GM21390 (cell line): ENCODE results near the gene SLC38A10.

Source experiments
- ATAC-seq: cut with Tn5 transposase; IDR thresholded peaks from one replicate; pipeline ENCODE4 v1.9.1; 2021; ENCODE audit not compliant: unreplicated experiment

SLC38A10 gene

DNA sequence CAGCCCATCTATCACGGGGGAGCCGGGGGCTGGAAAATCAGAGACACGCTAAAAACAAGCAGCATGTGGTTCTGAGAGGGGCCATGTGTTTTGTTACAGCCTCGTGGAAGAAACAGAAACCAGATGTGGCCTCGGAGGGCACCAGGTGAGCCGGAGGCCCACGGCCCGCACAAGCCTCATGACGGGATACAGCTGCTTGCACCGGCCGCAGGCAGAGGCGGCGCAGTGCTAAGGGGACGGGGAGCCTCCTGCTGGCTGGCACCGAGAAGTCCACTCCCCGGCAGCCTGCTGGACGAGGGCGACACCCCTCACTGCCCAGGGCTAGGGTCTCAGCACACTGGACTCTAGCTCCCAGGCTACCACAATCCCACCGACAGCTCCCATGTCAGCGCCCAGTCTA lies 36.8 kb downstream of the SLC38A10 start:
- no peak for ATAC-seq

DNA sequence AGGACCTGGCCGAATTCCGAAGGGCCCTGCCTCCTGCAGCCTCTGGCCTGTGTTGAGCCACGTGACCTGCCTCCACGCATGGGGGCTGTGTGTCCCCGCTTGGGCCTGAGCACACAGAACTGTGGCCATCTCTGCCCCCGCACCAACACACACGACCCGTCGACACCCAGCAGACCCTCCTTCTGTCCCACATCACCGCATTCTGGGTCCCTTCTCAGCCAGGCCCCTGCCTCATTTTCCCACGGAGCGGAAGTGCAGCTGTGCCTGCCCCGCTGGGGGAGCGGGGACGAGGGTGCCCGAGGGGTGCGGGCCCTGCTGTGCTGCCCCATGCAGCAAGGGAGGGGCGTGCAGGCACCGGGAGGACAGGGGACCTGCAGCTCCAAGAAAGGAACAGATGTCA lies 37.6 kb downstream of the SLC38A10 start:
- ATAC-seq, result no peak

DNA sequence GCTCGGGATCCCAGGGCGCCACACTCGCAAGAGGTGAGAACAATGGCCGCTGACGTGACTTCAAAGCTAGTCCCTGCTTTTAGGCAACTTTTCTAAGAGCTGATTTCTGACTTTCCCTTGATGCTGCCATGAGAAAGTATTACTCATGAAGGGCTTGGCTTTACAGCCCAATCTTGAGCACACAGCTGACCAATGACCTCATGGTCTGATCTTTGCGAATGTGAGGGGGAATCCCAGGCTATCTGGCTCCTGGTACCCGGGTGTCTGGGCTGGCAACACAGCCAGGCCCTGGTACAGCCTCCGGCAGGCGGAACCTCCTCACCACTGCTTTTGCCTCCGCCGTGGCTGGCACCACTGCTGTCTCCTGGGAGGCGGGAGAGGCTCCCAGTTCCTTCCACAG lies 38.5 kb downstream of the SLC38A10 start:
- ATAC-seq, result no peak

DNA sequence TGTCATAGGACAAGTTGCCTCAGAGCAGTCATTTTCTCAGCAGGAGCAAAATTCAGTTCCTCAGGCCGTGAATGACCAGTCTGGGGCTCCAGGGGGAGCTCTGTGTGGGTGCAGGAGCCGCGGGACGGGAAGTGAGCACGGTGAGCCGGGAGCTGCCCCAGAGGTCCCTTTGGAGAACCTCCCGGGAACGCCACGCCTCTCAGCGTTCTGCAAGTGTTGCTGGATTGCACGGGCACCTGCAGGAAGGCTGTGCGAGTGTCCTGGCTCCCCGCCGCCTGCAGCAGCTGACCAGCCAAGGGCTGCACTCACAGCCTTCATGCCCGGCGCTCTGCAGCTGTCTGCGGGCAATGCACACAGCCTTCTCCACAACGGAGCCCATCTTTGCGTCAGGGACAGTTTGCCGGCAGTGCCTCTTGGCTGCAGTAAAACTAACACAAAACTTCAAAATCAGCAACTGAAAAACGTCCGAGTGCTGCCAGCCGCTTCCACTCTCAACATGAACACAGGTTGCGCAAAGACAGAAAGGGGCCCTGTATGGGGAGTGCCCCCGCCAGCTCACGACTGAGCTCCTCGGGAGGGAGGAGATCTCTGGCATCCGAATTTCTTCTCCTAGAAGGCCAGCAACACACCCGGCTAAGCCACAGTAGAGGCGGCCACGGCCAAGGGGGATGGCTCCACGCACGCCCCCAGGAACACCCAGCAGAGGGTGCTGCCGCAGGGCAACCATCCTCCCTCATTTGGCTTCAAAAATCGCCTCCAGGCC lies 40.0 kb downstream of the SLC38A10 start:
- ATAC-seq, result no peak

DNA sequence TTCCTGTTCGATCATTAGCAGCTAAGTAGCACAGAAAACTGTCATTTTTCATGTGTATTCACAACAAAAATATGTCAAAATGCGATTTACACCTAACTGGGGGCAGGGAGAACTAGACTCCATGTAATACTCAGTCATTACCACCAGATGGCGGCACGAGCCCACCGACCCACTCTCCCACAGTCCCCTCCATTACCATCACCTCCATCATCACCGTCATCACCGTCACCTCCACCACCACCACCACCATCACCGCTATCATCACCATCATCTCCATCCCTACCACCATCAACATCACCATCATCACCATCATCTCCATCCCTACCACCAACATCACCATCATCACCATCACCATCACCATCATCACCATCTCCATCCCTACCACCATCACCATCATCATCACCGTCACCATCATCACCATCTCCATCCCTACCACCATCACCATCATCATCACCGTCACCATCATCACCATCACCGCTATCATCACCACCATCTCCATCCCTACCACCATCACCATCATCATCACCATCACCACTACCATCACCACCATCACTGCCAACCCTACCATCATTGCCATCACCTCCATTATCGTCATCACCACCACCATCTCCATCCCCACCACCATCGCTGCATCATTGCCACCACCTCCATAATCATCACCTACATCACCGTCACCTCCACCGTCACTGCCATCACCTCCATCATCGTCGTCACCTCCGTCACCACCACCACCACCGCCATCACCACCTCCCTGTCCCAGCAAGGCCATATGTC lies 41.6 kb downstream of the SLC38A10 start:
- no peak for ATAC-seq

DNA sequence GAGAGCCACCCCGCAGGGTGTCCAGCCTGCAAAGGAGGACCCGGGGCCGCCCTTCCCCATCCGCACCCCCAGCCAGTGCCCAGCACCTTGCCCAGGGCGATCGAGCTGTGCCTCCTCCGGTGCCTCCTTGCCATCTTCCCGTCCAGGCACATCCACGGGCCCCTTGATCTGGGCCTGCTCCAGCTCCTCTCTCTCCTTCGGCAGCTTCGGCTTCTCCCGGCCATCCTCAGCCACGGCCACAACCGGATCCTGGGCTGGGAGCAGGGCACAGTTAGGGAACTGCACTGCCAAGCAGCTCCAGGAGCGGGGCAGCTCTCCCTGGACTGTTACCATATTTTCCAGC lies 42.1 kb downstream of the SLC38A10 start:
- ATAC-seq, result no peak

DNA sequence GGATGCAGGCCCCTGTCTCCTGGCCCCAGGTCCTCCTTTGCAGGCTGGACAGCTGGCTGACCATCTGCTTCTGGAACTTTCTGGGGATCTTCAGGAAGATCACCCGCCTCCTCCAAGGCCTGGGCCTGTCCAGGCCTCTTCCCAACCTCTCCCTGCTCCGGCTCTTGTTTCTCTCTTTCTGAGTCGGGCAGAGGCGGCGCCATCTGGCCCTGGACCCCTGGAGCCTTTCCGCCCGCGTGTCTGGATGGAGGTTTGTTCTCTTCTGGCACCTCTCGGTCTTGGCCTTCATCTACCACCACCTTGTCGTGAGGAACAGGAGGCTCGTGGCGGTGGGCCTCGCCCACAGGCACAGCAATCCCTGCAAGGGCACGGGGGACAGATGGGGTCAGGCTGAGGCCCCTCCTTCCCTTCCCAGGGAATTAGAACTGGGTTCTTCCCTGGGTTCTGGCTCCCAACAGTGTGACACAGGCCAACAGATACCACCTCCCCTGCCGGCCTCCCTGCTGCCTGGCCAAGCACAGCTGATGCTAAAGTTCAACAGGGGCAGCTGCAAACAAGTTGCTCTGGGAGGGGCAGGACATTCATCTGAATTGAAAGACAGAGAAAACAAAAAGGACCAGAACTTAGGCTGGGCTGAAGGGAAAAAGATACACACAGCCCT lies 42.7 kb downstream of the SLC38A10 start:
- ATAC-seq, result no peak

DNA sequence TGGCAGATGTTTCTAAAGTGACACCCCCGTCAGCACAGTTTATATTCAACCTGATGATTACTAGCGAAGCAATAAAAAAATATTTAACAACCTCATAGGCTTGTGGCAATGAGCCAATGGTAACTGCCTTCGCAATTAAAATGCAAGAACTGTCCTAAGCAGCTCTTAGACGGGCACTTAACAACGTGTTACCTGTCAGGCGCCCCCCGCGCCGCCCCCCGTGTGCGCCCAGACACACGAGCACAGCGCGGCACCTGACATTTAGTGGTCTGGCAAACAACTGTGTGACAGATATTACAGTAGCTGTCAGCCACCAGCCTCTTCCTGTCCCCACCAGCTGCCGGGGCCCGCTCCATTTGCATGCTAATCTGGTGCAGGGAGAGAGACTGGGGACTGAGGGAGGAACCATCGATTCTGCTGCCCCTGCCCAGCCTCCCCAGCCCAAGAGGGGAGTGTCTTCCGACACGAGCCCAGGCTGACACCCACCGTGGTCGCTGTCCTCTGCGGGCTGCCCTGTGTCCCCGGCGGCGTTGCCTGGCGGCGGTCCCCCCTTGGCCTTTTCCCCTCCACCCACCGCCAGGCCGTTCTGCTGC lies 43.3 kb downstream of the SLC38A10 start:
- ATAC-seq, result no peak

DNA sequence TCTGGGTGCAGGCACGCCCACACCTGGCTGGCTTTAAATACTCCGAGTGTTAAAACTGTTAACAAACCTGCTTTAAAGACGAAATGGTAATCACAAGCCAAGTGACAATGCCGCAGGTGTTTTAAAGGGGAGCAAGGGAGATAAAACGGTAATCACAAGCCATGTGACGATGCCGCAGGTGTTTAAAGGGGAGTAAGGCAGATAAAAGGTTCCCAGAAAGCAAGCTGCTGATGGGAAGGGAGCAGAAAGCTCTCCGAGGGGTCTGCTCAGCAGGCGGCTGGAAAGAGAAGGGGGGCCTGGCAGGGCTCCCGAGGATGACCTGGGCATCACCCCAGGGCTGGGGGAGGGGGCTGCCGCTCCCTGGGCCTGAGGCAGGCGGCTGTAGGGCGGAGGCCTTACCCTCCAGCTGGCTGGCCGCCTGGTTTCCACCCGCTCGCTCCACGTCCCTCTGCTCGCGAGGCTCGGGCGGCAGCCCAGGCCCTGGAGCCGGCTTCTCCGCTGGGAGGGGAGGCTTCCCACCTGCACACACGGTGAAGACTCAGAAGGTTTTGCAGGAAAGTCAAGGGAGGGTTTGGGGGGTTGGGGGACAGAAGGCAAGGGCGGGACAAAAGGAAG lies 43.9 kb downstream of the SLC38A10 start:
- ATAC-seq, result no peak

DNA sequence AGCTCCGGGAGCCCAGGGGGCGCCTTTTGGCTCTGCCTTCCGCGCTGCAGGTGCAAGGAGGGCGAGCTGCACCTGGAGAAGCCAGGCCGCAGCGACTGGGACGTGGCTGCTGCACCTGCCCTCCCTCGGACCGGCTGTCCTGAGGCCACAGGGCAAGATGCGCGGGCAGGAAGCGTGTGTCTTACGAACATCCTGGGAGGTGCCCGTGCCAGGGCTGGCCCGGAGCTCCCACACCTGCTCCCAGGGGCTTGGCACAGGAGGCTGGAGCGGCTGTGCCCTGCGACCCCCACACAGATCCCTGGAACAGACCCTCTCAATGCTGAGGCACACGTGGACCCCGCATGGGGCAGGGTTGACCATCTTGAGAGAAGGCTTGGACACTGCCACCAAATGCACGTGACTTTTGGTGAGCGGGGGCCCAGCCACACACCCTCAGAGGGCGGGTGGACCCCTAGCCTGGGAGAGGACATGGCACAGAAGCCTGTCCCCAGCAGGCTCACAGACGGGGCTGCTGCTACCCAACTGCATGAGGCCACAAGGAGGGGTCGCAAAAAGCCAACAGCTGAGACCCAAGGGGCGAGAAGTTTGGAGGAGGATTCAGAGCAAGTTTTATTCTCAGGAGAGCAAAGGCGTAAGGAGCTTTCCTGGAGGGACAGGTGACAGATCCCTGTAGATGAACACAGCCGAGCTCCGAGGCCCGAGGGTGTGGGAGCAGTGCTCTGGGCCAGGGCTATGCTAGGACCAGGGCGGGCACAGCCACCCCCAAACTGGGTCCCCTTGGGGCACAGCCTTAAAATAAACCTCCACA lies 44.6 kb downstream of the SLC38A10 start:
- ATAC-seq, result no peak

DNA sequence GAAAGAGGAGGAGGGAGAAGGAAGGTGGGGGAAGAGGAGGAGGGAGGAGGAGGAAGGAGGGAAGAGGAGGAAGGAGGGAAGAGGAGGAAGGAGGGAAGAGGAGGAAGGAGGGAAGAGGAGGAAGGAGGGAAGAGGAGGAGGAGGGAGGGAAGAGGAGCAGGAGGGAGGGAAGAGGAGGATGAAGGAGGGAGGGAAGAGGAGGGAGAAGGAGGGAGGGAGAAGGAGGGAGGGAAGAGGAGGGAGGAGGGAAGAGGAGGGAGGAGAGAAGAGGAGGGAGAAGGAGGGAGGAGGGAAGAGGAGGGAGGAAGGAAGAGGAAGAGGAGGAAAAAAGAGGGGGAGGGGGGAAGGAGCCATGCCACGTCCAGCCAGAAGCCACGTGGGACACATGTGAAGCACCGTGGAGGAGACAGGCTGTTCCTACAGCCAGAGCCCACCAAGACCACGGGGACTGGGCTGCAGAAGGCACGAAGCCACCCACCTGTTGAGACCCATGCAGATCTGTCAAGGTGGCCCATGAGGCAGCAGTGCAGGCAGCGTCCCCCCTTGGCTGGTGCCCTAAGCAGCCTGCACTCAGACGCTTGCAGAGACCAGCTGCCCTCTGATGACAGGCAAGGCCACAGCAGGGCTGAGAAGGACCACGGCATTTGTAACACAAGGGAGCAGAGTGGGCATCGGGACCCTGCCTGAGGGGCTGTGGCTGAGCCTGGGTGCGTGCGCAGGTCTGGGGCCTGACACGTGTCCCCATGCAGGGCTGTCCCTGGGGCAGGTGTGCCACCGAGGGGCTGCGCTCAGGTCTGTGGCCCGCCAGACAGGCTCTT lies 45.7 kb downstream of the SLC38A10 start:
- no peak for ATAC-seq

DNA sequence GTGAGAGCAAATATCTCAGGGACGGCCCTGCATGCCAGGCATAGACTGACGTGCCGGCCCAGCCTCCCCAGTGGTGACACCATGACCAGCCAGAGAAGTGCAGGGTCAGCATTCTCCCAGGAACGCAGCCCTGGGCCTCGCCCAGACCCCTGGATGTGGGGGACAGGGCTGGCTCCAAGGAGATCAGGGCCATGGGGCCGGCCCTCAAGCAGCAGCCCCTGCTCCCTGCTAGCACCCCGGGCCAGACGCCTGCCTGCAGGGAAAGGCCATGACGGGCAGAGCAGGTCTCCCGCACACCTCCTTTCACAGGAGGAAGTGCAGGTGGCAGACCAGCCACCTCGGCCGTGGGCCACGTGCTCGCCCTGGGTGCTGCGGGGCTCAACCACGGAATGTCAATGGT lies 46.5 kb downstream of the SLC38A10 start:
- no peak for ATAC-seq

DNA sequence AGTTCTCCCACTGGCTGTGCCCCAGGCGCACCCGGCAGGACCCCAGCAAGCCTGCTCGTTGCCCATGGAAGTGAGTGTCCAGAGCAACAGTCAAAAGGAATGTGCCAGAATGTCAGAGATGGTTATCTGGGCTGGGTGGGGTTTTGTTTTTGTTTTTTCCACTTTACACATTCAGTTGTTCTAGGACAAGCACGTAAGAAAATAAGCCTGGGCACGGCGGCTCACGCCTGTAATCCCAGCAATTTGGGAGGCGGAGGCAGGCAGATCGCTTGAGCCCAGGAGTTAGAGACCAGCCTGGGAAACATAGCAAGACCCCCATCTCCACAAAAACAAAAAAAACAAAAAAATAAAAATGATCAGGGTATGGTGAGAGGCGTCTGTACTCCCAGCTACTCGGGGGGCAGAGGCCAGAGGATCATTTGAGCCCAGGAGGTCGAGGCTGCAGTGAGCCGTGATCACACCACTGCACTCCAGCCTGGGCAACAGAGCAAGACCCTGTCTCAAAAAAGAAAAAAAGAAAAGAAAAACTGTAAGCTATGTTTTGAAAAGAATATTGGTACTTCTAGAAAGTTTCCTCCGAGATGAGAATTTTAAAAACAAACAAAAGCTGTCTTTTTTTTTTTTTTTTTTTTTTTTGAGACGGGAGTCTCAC lies 47.6 kb downstream of the SLC38A10 start:
- no peak for ATAC-seq

DNA sequence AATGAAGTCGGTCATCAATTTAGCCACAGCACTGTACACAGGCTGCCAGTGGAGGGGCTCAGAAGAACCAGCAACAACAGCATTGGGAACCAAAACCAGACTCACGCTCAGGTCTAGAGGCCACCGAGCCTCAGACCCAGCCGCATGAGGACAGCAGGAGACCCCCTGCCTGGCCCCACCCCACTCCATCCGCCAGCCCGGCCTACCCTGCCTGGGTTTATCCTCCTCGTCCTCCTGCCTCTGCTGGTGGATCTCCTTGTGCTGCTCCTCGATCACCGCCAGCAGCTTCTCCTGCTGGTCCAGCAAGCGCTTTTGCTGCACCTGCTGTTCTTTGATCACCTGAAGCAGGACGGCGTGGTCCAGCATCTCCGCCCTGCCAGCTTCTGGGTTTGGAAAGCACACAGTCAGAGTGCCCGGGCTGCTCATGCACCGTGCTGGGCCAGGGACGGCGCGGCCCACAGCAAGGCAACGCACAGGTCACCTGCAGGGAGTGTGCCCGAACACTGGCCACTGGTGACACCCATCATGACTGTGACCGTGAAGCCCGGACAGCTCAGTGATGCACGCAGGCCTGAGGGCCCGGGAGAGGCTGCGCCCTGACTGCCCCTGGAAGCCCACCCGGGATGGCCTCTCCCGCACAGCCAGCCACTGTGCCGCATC lies 48.3 kb downstream of the SLC38A10 start:
- no peak for ATAC-seq

DNA sequence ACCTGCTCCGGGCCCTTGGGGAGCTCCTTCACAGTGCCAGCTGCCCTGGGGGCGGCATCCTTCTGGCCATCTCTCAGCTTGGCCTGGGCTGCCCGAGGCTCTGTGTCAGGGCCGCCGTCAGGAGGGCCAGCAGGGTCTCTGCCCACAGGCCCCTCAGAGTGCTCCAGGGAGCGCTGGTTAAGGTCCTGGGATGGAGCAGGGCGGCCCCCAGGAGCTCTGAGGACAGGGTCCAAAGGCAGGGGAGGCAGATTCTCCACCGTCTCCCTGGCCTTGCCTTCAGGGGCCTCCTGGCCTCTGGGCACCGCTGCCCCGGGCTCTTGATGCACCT lies 48.8 kb downstream of the SLC38A10 start:
- no peak for ATAC-seq

DNA sequence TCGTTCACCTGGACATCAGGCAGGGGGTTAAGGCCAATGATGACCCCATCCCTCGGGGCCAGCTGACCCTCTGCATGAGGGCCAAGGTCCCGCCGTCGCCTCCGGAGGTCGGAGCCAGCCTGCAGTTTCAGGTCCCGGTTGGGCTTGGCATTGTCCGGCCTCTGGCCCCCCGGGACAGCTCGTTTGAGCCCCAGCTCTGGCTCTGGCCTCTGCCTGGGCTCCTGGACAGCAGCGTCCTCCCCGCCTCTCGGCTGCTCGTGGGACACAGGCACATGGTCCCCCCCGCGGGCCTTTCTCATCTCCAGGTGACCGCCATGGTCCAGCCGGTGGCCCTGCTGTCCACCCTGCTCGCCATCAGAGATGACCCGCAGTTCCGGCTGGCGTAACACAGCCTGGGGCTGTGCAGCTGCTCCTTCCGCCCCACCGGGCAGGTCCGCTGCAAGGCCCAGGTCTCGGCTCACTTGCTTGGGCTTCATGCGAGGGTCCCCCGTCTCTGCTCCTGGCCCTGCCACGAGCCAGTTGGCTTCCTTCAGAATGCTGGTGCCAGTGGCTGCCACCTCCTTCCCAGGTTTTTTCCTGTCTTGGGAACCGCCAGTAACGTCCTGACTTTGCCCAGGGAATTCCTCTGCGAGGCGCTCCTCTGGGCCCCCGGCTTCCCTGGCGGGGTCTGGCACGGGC lies 49.3 kb downstream of the SLC38A10 start:
- no peak for ATAC-seq

DNA sequence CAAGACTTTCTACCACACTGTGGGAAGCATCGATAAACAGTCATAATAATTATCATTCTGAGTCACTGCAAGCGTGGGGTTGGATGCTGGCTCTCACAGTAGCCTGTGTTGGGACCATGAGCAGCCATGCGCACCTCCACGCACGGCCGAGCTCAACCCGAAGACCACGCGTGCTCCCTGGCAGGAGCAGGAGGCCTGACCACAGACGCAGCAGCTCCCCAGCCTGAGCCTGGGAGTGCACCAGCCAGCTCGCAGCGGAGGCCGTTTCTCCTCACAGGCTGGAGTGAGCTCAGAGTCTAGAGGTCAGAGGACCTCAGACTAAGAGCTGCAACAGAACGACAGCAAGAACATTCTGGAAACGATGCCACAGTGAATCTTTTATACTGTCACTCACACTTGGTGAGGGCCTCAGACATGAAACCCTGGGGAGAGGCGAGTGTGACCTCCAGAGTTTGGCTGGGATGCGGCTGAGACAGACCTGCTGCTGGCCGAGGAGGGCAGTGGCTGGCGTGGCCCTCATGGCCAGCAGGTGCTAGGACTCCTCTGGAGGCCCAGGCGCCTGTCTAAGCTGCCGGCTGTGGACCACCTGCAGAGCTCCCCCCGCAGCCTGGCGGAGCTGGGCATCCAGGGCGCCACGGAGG lies 50.0 kb downstream of the SLC38A10 start:
- no peak for ATAC-seq
